IMR-90 (cell line): ENCODE data around the gene VPS37C. TPM values are rescaled to one million over a fixed set of nuclear protein-coding genes. Genes with fewer than 3 reads are reported as not detected.
A peak's percentile ranks its signal among the peaks of the same experiment; 100 is the strongest.

Source experiments
- ATAC-seq: fragments of 200-7000 bp; cut with Tn5 transposase; 2 replicates; pipeline ENCODE4 v1.9.1; 2020; ENCODE audit warnings: low read depth, mild to moderate bottlenecking, moderate library complexity
- BruUV-seq: library from RNA; stranded (reverse); fragments of 400-500 nt; replicated peaks from 2 replicates; lab custom pipeline; 2021; lab: Mats Ljungman, UMichigan
- CTCF ChIA-PET: fragments of 300-600 bp; formaldehyde crosslinking; extraction: SDS; loops from one replicate; lab custom pipeline; 2021; ENCODE audit warnings: antibody characterized with exemption; lab: Yijun Ruan, JAX
- POLR2A ChIA-PET: fragments of 300-600 bp; sonication (Branson Sonifier 250); formaldehyde crosslinking; loops from one replicate; lab custom pipeline; 2022; ENCODE audit warnings: antibody characterized with exemption; ENCODE audit not compliant: unreplicated experiment; lab: Charles Lee
- DNase-seq: peaks from one replicate; pipeline ENCODE4 v3.0.0; 2013
- H2AFZ ChIP-seq: replicated peaks from 2 replicates; pipeline ENCODE3; 2013; ENCODE audit warnings: low read length, mild to moderate bottlenecking; ENCODE audit not compliant: poor library complexity
- H2AK5ac ChIP-seq: 2 replicates; pipeline ENCODE4 v1.6.1; 2013; ENCODE audit warnings: low read depth, low read length, inconsistent platforms
- H2AK9ac ChIP-seq: replicated peaks from 2 replicates; pipeline ENCODE3; 2013; ENCODE audit warnings: mild to moderate bottlenecking, low read depth, low read length, moderate library complexity; ENCODE audit not compliant: poor library complexity
- H2BK120ac ChIP-seq: 2 replicates; pipeline ENCODE4 v1.6.1; 2013; ENCODE audit warnings: low read depth, low read length, inconsistent platforms
- H2BK15ac ChIP-seq: 3 replicates; pipeline ENCODE4 v1.6.1; 2013; ENCODE audit warnings: low read depth, low read length, inconsistent platforms
- H2BK20ac ChIP-seq: 2 replicates; pipeline ENCODE4 v1.6.1; 2013; ENCODE audit warnings: low read depth, mild to moderate bottlenecking, inconsistent platforms, low read length, moderate library complexity
- H2BK5ac ChIP-seq: 2 replicates; pipeline ENCODE4 v1.6.1; 2013; ENCODE audit warnings: mild to moderate bottlenecking, low read depth, low read length, inconsistent platforms; ENCODE audit not compliant: poor library complexity, severe bottlenecking
- H3K14ac ChIP-seq: replicated peaks from 2 replicates; pipeline ENCODE4 v1.6.1; 2013; ENCODE audit warnings: low read depth, low read length, inconsistent platforms
- H3K18ac ChIP-seq: 2 replicates; pipeline ENCODE4 v1.6.1; 2013; ENCODE audit warnings: low read depth, low read length, control low read depth
- H3K23ac ChIP-seq: 2 replicates; pipeline ENCODE4 v1.6.1; 2013; ENCODE audit warnings: low read depth, low read length, inconsistent platforms
- H3K27ac ChIP-seq: 2 replicates; pipeline ENCODE4 v1.5.1; 2013; ENCODE audit warnings: mild to moderate bottlenecking, control low read depth, low read length; ENCODE audit not compliant: insufficient read depth
- H3K27me3 ChIP-seq: 2 replicates; pipeline ENCODE4 v1.6.1; 2013; ENCODE audit warnings: low read length; ENCODE audit not compliant: control insufficient read depth, insufficient read depth
- H3K36me3 ChIP-seq: 2 replicates; pipeline ENCODE4 v1.6.1; 2013; ENCODE audit warnings: low read length, mixed read lengths; ENCODE audit not compliant: control insufficient read depth, insufficient read depth
- H3K4ac ChIP-seq: 2 replicates; pipeline ENCODE4 v1.6.1; 2013; ENCODE audit warnings: low read depth, low read length, inconsistent platforms
- H3K4me1 ChIP-seq: 2 replicates; pipeline ENCODE4 v1.6.1; 2013; ENCODE audit warnings: low read length, mixed read lengths; ENCODE audit not compliant: control insufficient read depth, insufficient read depth
- H3K4me2 ChIP-seq: 2 replicates; pipeline ENCODE4 v1.6.1; 2013; ENCODE audit warnings: low read depth, mild to moderate bottlenecking, control low read depth, low read length, moderate library complexity
- H3K4me3 ChIP-seq: 2 replicates; pipeline ENCODE4 v1.5.1; 2013; ENCODE audit warnings: low read depth, mild to moderate bottlenecking, control low read depth, low read length, moderate library complexity; ENCODE audit not compliant: insufficient read depth
- H3K56ac ChIP-seq: 2 replicates; pipeline ENCODE4 v1.6.1; 2013; ENCODE audit warnings: low read length, inconsistent platforms; ENCODE audit not compliant: insufficient read depth; ENCODE audit errors: extremely low read depth
- H3K79me1 ChIP-seq, 2 experiments: 2 replicates each; pipeline ENCODE4 v1.6.1; 2013; ENCODE audit warnings: low read length in 2 of 2, inconsistent platforms in 1 of 2, low read depth in 1 of 2
- H3K9ac ChIP-seq: 2 replicates; pipeline ENCODE4 v1.6.1; 2013; ENCODE audit warnings: low read depth, low read length, control low read depth
- H3K9me1 ChIP-seq: 2 replicates; pipeline ENCODE4 v1.6.1; 2013; ENCODE audit warnings: low read length, inconsistent platforms; ENCODE audit not compliant: insufficient read depth
- H3K9me3 ChIP-seq: 2 replicates; pipeline ENCODE4 v1.6.1; 2013; ENCODE audit warnings: low read length; ENCODE audit not compliant: control insufficient read depth, insufficient read depth
- H4K20me1 ChIP-seq: 2 replicates; pipeline ENCODE4 v1.6.1; 2013; ENCODE audit warnings: low read length, inconsistent platforms; ENCODE audit not compliant: insufficient read depth
- H4K5ac ChIP-seq: 2 replicates; pipeline ENCODE4 v1.6.1; 2013; ENCODE audit warnings: mild to moderate bottlenecking, low read depth, low read length, control low read depth
- H4K8ac ChIP-seq, 2 experiments: 2 replicates each; pipeline ENCODE4 v1.6.1; 2013; ENCODE audit warnings: low read depth in 2 of 2, low read length in 2 of 2, control low read depth in 1 of 2, inconsistent platforms in 1 of 2
- H4K91ac ChIP-seq: 2 replicates; pipeline ENCODE4 v1.6.1; 2013; ENCODE audit warnings: low read depth, low read length, inconsistent platforms; ENCODE audit not compliant: insufficient read depth
- CHD1 ChIP-seq: IDR thresholded peaks from 2 replicates; pipeline ENCODE4 v1.6.1; 2012; ENCODE audit warnings: low read depth, low read length, improper control_type of control experiment
- MAZ ChIP-seq: IDR thresholded peaks from 2 replicates; pipeline ENCODE4 v1.6.1; 2012; ENCODE audit warnings: low read depth, mild to moderate bottlenecking, low read length, improper control_type of control experiment, moderate library complexity, borderline replicate concordance
- WGBS, 2 experiments: methylation state at CpG; one replicate each; pipeline versions ENCODE4 v1.1.5 to v1.1.7; 2013; ENCODE audit warnings: missing lambda C conversion rate in 2 of 2; ENCODE audit not compliant: insufficient read length in 1 of 2; ENCODE audit errors: extremely low coverage in 2 of 2; 5-methylcytosine and 5-hydroxymethylcytosine counted together
- dilution Hi-C: fragments of 300-500 bp; cut with HindIII; formaldehyde crosslinking; loops from one replicate; pipeline ENCODE4 v1.14.3; 2018; ENCODE audit warnings: low sequenced_read_pairs; ENCODE audit not compliant: unreplicated experiment
- in situ Hi-C: fragments of 300-500 bp; cut with MboI; formaldehyde crosslinking; loops from 3 replicates; pipeline ENCODE4 v1.14.3; 2019; ENCODE audit warnings: low sequenced_read_pairs, inconsistent platforms, mixed read lengths
- intact Hi-C: fragments of 100-400 bp; cut with micrococcal nuclease; formaldehyde crosslinking; loops from 2 replicates; pipeline ENCODE4 v1.10.0; 2022
- polyA plus RNA-seq, 3 experiments: library from polyadenylated mRNA; depleted of rRNA; stranded (reverse); fragments of >200 nt; gene quantifications; 2 replicates each; pipeline ENCODE4 v1.2.3, GENCODE V29; 2012; ENCODE audit warnings: low replicate concordance in 1 of 3
- total RNA-seq: library from RNA; depleted of rRNA; stranded (reverse); fragments of >200 nt; gene quantifications from 2 replicates; pipeline ENCODE4 v1.2.3, GENCODE V29; 2012

VPS37C gene
- total and polyA plus RNA-seq, 2 of the 4 experiments (the other 2 are of a cell fraction) = 3.2 to 13.2 TPM

DNA sequence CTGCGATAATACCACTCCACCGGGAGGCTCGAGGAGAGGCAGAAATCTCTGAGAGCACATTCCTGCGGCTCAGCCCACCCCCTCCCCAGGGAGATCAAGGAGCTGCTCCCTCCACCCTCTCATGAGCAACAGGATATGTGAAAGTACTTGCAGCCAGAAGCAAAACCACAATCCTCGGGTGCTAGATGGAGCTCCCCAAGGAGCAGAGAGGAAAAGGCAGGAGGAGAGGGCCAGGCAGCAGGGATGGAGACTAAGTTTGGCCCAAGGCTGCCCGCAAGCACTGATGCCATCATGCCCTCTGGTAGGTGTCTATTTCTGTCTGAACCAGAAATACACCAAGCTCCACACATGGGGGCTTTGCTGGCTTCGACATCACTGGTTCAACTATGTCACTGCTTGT is 22.3 kb downstream of the VPS37C start:
- dilution Hi-C loops = no loop called here

More for the DNA sequence above, 22.3 kb downstream of the VPS37C start:
- H3K4me1 ChIP-seq = peaks cover 9% of the 10 kb centered on the region
- ATAC-seq (peak; percentile 78), DNase-seq (peak; percentile 76)
- in situ Hi-C loops = no loop called here
- peak overlapping the region; percentile 9 for H2AFZ ChIP-seq
- H2BK20ac ChIP-seq = no peak overlapping the region
- no peak overlapping the region for H3K56ac ChIP-seq
- H2AK9ac ChIP-seq = peak overlapping the region; percentile 12
- intact Hi-C loops = no loop called here
- CTCF ChIA-PET = interaction anchor here (1.3 kb wide), 1 partner anchor 14 kb away, joined by 9 read pairs; no protein-coding TSS in a partner anchor
- BruUV-seq = no TSS peak
- H3K27ac ChIP-seq = no peak overlapping the region
- H4K8ac ChIP-seq = peak overlapping the region in 1 of 2 experiments; percentile 7; a peak in 1 of 4 replicates
- no peak overlapping the region for H3K23ac ChIP-seq
- H2BK120ac ChIP-seq = no peak overlapping the region
- TF ChIP-seq CHD1 (no peak), MAZ (peak; percentile 79; the same call in 1 of the 2 replicates)
- no peak overlapping the region for H2BK5ac ChIP-seq
- H3K18ac ChIP-seq = no peak overlapping the region
- H3K4ac ChIP-seq = no peak overlapping the region
- H3K27me3 ChIP-seq = no peaks in the 10 kb centered on the region
- no peak overlapping the region; the same call in 1 of the 2 replicates for H2AK5ac ChIP-seq
- no peak overlapping the region for H4K5ac ChIP-seq
- no CpG with 5 or more reads among the region's 7 CpGs for WGBS, 2 experiments
- H3K4me3 ChIP-seq = no peak overlapping the region
- H3K9me3 ChIP-seq = no peaks in the 10 kb centered on the region
- H3K9ac ChIP-seq = 0 out of 2 replicates have a peak overlapping the region, but pooled peaks have one; percentile 17
- peaks cover 12% of the 10 kb centered on the region for H3K36me3 ChIP-seq
- POLR2A ChIA-PET = no interaction called here
- no peak overlapping the region for H2BK15ac ChIP-seq
- peaks cover 35 to 73% of the 10 kb centered on the region in 2 experiments for H3K79me1 ChIP-seq
- H4K20me1 ChIP-seq = peaks cover 71% of the 10 kb centered on the region
- H3K4me2 ChIP-seq = no peak overlapping the region
- H3K14ac ChIP-seq = 0 out of 2 replicates have a peak overlapping the region, but pooled peaks have one; percentile 15
- no peak overlapping the region for H4K91ac ChIP-seq
- H3K9me1 ChIP-seq = 0 out of 2 replicates have a peak, but pooled peaks cover 9% of the 10 kb centered on the region
